Loucy (cell line): Measurements from ENCODE around the gene PMFBP1.

Source experiments
- CTCF ChIP-seq: fragments of 200-600 bp; sonication (generic); conservative IDR thresholded peaks from 2 replicates; pipeline ENCODE4 v1.5.1; 2014; ENCODE audit warnings: mild to moderate bottlenecking, antibody characterized with exemption, low read length
- EZH2phosphoT487 ChIP-seq: fragments of 200-600 bp; IDR thresholded peaks from 2 replicates; pipeline ENCODE4 v1.6.1; 2018; ENCODE audit warnings: antibody characterized with exemption, mild to moderate bottlenecking, moderate library complexity, borderline replicate concordance

- TF ChIP-seq CTCF (no peak), EZH2phosphoT487 (no peak)
Observed at GRCh38 chr16:72122916-72123315, 49.0 kb downstream of the PMFBP1 start.
